Measurements from ENCODE around the gene TRIM43B.
"Not testable (repeated sequence)": the region's sequence is repeated elsewhere in the genome, so short reads cannot be mapped to it uniquely, and the experiment has no call there.

The TRIM43B gene

DNA sequence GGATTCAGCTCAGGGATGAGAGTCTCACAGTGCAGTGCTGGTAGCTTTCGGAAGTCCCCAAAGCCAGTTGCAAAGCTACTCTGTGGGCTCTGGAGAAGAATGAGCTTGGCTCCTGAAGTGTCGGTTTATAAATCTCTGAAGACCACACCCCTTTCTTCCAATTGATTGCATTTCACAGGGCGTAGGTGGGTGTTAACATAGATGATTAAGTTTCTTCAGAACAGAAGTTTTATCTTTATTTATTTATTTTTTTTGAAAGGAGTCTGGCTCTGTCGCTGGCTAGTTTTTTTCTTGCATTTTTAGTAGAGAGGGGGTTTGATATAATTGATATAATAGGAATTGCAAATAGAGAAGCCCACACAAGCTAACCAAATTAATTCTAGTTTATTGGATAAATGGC lies at the start of gene TRIM43B:
Gene TRIM43B, minus strand, starts transcription at position 101 of the 400 bp plus-strand sequence. CDS start 2,040 bp downstream, outside the sequence.
- in situ Hi-C loops (cut with HindIII; ENCODE audit: low pct_unique_long_range_greater_than_20kb, low sequenced_read_pairs); DNase-seq (ENCODE audit: low read depth in 1 of 2, low spot score in 1 of 2): not testable (repeated sequence)

DNA sequence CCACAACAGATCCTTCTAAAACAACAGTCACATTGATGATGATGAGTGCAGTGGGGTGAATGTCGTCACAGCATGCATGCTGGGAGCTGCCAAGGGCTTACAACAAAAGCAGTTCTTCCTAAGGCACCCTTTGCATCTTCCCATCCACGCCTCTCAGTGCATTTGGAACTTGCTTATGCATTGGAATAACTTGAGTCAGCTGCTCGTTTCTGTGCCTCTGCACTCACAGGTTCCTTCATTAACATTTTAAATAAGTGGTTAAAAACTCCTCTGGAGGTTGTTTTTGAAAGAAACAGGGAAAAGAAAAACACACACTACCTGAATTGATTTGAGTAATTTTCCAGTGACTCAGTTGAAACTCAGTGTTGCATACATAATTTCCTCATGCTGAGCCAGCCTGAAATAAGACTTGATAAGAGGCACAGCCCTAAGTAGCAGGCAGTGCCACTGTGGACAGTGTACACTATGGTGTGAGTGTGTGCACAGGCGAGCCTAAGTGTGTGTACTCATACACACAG lies 46.8 kb upstream of the TRIM43B start:
- TF ChIP-seq JUND (IDR thresholded peaks at IDR 0.05; ENCODE audit: low read depth), result no peak
- in situ Hi-C loops (cut with HindIII; ENCODE audit: low pct_unique_long_range_greater_than_20kb, low sequenced_read_pairs), result no loop called here
- no peak for DNase-seq (ENCODE audit: low read depth in 1 of 2, low spot score in 1 of 2)

GRCh38 chr2:95530734-95531133 lies 46.2 kb upstream of the TRIM43B start:
- in situ Hi-C loops (cut with HindIII; ENCODE audit: low pct_unique_long_range_greater_than_20kb, low sequenced_read_pairs), result no loop called here
- TF ChIP-seq JUND (IDR thresholded peaks at IDR 0.05; ENCODE audit: low read depth), result no peak
- DNase-seq (ENCODE audit: low read depth in 1 of 2, low spot score in 1 of 2), result no peak

GRCh38 chr2:95526360-95527341 lies 42.1 kb upstream of the TRIM43B start:
- no peak for TF ChIP-seq JUND (IDR thresholded peaks at IDR 0.05; ENCODE audit: low read depth)
- in situ Hi-C loops (cut with HindIII; ENCODE audit: low pct_unique_long_range_greater_than_20kb, low sequenced_read_pairs), result no loop called here
- peak; percentile 44 to 68 for DNase-seq (ENCODE audit: low read depth in 1 of 2, low spot score in 1 of 2)

GRCh38 chr2:95525294-95526035 lies 40.9 kb upstream of the TRIM43B start:
- TF ChIP-seq JUND (IDR thresholded peaks at IDR 0.05; ENCODE audit: low read depth), result no peak
- in situ Hi-C loops (cut with HindIII; ENCODE audit: low pct_unique_long_range_greater_than_20kb, low sequenced_read_pairs), result no loop called here

DNA sequence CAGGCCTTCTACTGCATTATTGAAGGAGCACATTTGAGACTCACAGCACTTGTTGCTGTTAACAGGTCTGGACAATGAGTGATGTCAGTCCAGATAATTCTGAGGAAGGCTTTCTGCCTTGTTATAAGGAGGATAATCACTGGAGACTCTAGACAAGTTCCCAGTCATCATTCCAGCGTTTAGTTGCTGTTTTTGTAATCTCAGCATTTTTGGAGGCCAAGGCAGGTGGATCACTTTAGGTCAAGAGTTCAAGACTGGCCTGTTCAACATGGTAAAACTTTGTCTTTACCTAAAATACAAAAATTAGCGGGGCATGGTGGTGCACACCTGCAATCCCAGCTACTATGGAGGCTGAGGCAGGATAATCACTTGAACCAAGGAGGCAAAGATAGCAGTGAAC lies 39.6 kb upstream of the TRIM43B start:
- in situ Hi-C loops (cut with HindIII; ENCODE audit: low pct_unique_long_range_greater_than_20kb, low sequenced_read_pairs), result no loop called here

More at GRCh38 chr2:95525294-95526035, 40.9 kb upstream of the TRIM43B start:
- no peak for DNase-seq (ENCODE audit: low read depth in 1 of 2, low spot score in 1 of 2)

DNA sequence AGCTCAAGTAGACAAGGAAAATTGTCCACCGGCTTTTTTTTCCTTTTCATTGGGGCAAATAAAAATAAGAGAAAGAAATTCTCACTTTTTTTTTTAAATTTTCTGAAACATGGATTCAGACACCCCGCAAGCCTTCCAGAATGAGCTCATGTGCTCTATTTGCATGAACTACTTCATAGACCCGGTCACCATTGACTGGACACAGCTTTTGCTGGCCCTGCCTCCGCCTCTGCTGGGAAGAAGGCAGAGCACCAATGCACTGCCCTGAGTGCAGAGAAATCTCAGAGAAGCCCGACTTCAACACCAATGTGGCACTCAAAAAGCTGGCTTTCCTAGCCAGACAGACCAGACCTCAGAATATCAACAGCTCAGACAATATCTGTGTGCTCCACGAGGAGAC lies 30.2 kb upstream of the TRIM43B start:
- in situ Hi-C loops (cut with HindIII; ENCODE audit: low pct_unique_long_range_greater_than_20kb, low sequenced_read_pairs), result no loop called here
- no peak for DNase-seq (ENCODE audit: low read depth in 1 of 2, low spot score in 1 of 2)
- no peak for TF ChIP-seq JUND (IDR thresholded peaks at IDR 0.05; ENCODE audit: low read depth)

More for the DNA sequence above, 39.6 kb upstream of the TRIM43B start:
- no peak for TF ChIP-seq JUND (IDR thresholded peaks at IDR 0.05; ENCODE audit: low read depth)
- no peak for DNase-seq (ENCODE audit: low read depth in 1 of 2, low spot score in 1 of 2)

- in situ Hi-C loops (cut with HindIII; ENCODE audit: low pct_unique_long_range_greater_than_20kb, low sequenced_read_pairs), result not testable (repeated sequence)
Observed at GRCh38 chr2:95514226-95514625, 29.7 kb upstream of the TRIM43B start.

DNA sequence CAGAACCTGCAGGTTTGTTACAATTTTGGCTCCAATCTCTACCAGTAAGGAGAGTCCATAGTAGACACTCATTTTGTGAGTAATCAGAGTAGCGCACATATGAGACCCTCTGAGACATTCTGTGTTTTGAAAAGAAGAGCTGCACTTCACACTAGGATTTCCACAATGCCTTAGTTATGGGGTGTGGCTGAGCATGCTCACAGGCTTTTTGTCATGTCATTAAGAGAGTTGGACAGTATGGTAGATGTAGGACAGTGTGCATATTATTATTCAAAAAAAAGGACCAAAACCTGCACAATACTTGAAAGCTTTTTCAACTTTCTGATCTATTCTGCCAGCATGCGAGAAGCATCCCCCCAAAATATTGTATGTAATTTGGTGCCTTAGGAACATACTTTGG lies 24.9 kb upstream of the TRIM43B start:
- in situ Hi-C loops (cut with HindIII; ENCODE audit: low pct_unique_long_range_greater_than_20kb, low sequenced_read_pairs), result no loop called here

More at GRCh38 chr2:95514226-95514625, 29.7 kb upstream of the TRIM43B start:
- not testable (repeated sequence) for DNase-seq (ENCODE audit: low read depth in 1 of 2, low spot score in 1 of 2)

DNA sequence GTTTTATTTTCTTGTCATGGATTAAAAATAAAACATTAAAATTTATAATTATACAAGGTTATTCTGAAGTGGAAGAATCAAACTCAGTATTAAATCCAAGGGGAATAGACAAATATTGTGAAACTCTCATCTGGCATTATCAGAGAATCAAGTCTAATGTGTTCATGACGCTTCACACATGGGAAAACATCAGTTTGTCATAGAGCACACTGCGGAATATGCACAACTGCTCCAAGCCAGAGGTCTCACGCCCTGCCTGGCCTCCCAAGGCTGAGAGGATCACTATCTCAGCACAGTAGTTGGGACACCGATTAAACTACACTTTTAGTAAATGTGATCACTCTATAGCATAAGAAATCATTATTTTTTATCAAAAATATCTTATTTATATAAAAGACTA lies 20.7 kb upstream of the TRIM43B start:
- no peak for DNase-seq (ENCODE audit: low read depth in 1 of 2, low spot score in 1 of 2)
- in situ Hi-C loops (cut with HindIII; ENCODE audit: low pct_unique_long_range_greater_than_20kb, low sequenced_read_pairs), result no loop called here
- TF ChIP-seq JUND (IDR thresholded peaks at IDR 0.05; ENCODE audit: low read depth), result no peak

More for the DNA sequence above, 24.9 kb upstream of the TRIM43B start:
- no peak for DNase-seq (ENCODE audit: low read depth in 1 of 2, low spot score in 1 of 2)
- TF ChIP-seq JUND (IDR thresholded peaks at IDR 0.05; ENCODE audit: low read depth), result no peak

DNA sequence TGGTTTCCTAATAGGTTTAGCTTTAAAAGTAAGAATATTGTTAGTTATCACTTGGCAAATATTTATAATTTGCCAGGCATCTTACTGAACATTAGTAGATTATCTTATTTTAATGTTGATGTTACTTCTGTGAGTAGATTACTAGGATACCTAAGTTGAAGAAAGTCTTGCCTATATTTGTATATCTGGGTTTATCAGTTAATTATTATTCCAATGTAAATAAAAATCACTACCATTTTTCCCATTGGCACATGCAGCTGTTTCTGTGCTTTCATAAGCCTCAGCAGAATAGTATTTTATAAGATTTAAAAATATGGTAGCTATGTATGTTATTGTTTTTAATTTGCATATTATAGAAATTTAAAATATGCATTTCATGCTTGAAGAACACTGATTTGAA lies 16.3 kb upstream of the TRIM43B start:
- no peak for TF ChIP-seq JUND (IDR thresholded peaks at IDR 0.05; ENCODE audit: low read depth)
- no peak for DNase-seq (ENCODE audit: low read depth in 1 of 2, low spot score in 1 of 2)
- in situ Hi-C loops (cut with HindIII; ENCODE audit: low pct_unique_long_range_greater_than_20kb, low sequenced_read_pairs), result no loop called here

GRCh38 chr2:95492076-95492475 lies 7.5 kb upstream of the TRIM43B start:
- peak in 1 of 2 experiments; percentile 1 for DNase-seq (ENCODE audit: low read depth in 1 of 2, low spot score in 1 of 2)
- in situ Hi-C loops (cut with HindIII; ENCODE audit: low pct_unique_long_range_greater_than_20kb, low sequenced_read_pairs), result not testable (repeated sequence)

DNA sequence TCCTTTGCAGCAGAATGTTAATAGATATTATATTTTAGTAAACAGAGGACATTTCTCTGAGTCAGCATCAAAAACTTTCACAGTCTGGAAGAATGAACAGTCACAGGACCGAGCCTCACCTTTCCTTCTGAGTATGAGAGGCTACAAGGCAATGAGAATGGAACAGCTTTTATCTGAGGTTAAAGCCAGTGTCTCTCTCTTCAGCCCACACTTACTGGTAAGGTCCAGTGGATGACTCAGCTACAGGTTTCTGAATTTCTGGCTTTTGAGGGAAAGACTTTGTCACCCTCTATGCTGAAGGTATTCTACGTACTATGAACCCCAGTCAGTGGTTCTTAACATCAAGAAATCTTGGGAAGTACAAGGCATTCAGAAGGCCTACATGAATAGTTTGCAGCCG lies 9.5 kb downstream of the TRIM43B start:
- DNase-seq (ENCODE audit: low read depth in 1 of 2, low spot score in 1 of 2); in situ Hi-C loops (cut with HindIII; ENCODE audit: low pct_unique_long_range_greater_than_20kb, low sequenced_read_pairs): not testable (repeated sequence)

DNA sequence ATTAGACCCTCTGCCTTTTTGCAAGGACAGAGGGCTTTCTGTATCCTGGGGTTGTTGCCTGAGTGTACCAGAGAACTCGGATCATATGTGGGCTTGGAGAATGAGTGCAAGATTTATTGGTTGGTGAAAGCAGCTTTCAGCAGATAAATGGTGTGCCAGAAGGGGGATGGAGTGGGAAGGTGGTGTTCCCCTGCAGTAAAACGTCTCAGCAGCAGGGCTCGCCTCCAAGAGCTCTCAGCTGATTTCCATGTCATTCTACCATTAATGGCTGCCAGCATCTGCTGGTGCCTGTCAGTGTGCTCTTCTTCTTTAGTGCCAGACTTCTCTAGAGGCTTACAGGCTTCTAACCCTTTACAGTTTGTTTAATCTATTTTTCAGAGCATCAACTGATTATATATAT lies 16.6 kb downstream of the TRIM43B start:
- in situ Hi-C loops (cut with HindIII; ENCODE audit: low pct_unique_long_range_greater_than_20kb, low sequenced_read_pairs); DNase-seq (ENCODE audit: low read depth in 1 of 2, low spot score in 1 of 2): not testable (repeated sequence)

- DNase-seq (ENCODE audit: low read depth in 1 of 2, low spot score in 1 of 2); in situ Hi-C loops (cut with HindIII; ENCODE audit: low pct_unique_long_range_greater_than_20kb, low sequenced_read_pairs): not testable (repeated sequence)
Observed at GRCh38 chr2:95466572-95466971, 18.0 kb downstream of the TRIM43B start.

- DNase-seq (ENCODE audit: low read depth in 1 of 2, low spot score in 1 of 2); in situ Hi-C loops (cut with HindIII; ENCODE audit: low pct_unique_long_range_greater_than_20kb, low sequenced_read_pairs): not testable (repeated sequence)
Observed at GRCh38 chr2:95463292-95463691, 21.3 kb downstream of the TRIM43B start.

DNA sequence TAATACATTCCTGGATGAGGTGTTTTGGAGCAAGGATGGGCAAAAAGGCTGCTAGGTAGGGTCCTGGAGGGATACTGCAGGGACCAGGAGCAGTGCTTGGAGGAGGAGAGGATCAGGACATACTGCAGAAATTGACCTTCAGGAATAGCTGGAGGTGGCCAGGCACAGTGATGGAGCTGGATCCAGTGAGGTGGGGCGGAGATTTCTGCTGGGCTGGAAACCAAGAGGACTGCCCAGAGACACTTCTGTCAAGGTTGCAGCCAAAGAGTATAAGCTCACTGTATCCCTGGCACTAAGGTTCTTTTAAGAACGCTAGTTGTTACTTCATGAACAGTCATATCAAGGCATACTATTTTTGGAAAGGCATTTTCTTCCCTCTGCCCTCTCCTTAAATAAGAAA lies 39.2 kb downstream of the TRIM43B start:
- in situ Hi-C loops (cut with HindIII; ENCODE audit: low pct_unique_long_range_greater_than_20kb, low sequenced_read_pairs); DNase-seq (ENCODE audit: low read depth in 1 of 2, low spot score in 1 of 2): not testable (repeated sequence)
